G401 (cell line): ENCODE results near the gene C10orf71. TPM values are rescaled to one million over a fixed set of nuclear protein-coding genes. Genes with fewer than 3 reads are reported as not detected.

ENCODE experiments used
- DNase-seq: peaks from one replicate; pipeline ENCODE4 v3.0.0-alpha.2; 2015; ENCODE audit warnings: low spot score
- in situ Hi-C: cut with HindIII; loops from 2 replicates; pipeline ENCODE4 v1.10.0; 2016; ENCODE audit warnings: low sequenced_read_pairs, mixed read lengths
- total RNA-seq: library from RNA; depleted of rRNA; stranded (reverse); fragments of >200 nt; shearing (Covaris generic); gene quantifications from 2 replicates; pipeline ENCODE4 v1.2.3, GENCODE V29; 2014

The C10orf71 gene
- total RNA-seq, 1 experiment from 2014 or later = not detected

GRCh38 chr10:49325916-49326783, 27.2 kb downstream of the C10orf71 start:
- in situ Hi-C loops = no loop called here
- no peak for DNase-seq

GRCh38 chr10:49327036-49327813, 28.3 kb downstream of the C10orf71 start:
- no peak for DNase-seq
- in situ Hi-C loops = no loop called here

GRCh38 chr10:49328401-49329145, 29.6 kb downstream of the C10orf71 start:
- in situ Hi-C loops = no loop called here

GRCh38 chr10:49329146-49329505, 30.2 kb downstream of the C10orf71 start:
- in situ Hi-C loops = no loop called here
- no peak for DNase-seq

More at GRCh38 chr10:49328401-49329145, 29.6 kb downstream of the C10orf71 start:
- DNase-seq = no peak

- in situ Hi-C loops = no loop called here
- DNase-seq = no peak
These were observed 31.2 kb downstream of the C10orf71 start for GRCh38 chr10:49330127-49330665.

GRCh38 chr10:49331431-49331830, 32.5 kb downstream of the C10orf71 start:
- no peak for DNase-seq
- in situ Hi-C loops = no loop called here

GRCh38 chr10:49332333-49332732, 33.4 kb downstream of the C10orf71 start:
- in situ Hi-C loops = no loop called here
- DNase-seq = no peak

GRCh38 chr10:49332768-49333167, 33.8 kb downstream of the C10orf71 start:
- DNase-seq = no peak
- in situ Hi-C loops = no loop called here

GRCh38 chr10:49333192-49333591, 34.2 kb downstream of the C10orf71 start:
- no peak for DNase-seq
- in situ Hi-C loops = no loop called here

GRCh38 chr10:49334964-49335363, 36.0 kb downstream of the C10orf71 start:
- no peak for DNase-seq
- in situ Hi-C loops = no loop called here

- DNase-seq = no peak
- in situ Hi-C loops = no loop called here
These were observed 36.5 kb downstream of the C10orf71 start for GRCh38 chr10:49335364-49335972.

- DNase-seq = no peak
- in situ Hi-C loops = no loop called here
These were observed 39.6 kb downstream of the C10orf71 start for GRCh38 chr10:49338604-49339003.

GRCh38 chr10:49344840-49345239, 45.9 kb downstream of the C10orf71 start:
- in situ Hi-C loops = no loop called here
- DNase-seq = no peak

- no peak for DNase-seq
- in situ Hi-C loops = no loop called here
These were observed 48.4 kb downstream of the C10orf71 start for GRCh38 chr10:49347342-49347741.

- no peak for DNase-seq
- in situ Hi-C loops = no loop called here
These were observed 48.9 kb downstream of the C10orf71 start for GRCh38 chr10:49347827-49348226.

- DNase-seq = no peak
- in situ Hi-C loops = no loop called here
These were observed 49.6 kb downstream of the C10orf71 start for GRCh38 chr10:49348593-49348992.

- no peak for DNase-seq
- in situ Hi-C loops = no loop called here
These were observed 50.4 kb downstream of the C10orf71 start for GRCh38 chr10:49349390-49349789.

GRCh38 chr10:49350138-49350537, 51.2 kb downstream of the C10orf71 start:
- in situ Hi-C loops = no loop called here
- no peak for DNase-seq
